Measurements from ENCODE around the gene KCNK2.
"Not testable (repeated sequence)": the region's sequence is repeated elsewhere in the genome, so short reads cannot be mapped to it uniquely, and the experiment has no call there.

The KCNK2 gene

DNA sequence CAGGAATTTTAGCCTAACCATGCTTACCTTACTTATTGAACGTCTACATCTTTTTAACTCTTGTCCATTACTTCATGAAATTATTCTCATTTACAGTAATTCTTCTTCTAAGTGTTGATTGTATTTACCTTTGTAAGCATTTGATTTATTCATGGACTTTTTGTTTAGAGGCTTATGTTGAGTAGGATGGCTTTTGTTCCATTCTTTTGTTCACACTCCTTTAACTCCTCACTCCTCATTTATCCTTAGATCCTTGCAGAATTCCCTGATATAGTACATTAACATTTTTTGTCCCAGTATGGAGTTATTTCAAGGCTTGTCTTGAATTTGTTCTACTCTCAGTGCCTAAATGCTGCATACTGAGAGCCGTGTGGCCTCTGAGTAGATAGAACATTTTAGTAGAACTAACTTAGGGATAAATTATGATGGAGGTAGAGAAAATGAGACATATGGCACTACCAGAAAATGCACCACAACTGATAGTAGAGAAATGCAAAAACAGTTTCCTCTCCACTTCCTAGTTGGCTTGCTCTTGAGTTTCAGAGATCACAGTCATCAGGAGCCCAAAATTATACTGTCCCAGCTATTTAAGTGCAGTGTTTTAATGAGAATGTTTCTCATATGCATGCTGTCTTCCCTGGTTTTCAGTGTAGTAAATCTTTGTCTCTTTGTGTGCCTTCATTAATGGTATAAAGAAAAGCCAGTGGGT lies 69.5 kb downstream of the KCNK2 start:
- DNase-seq (ENCODE audit: low read depth in 3 of 3), result no peak

DNA sequence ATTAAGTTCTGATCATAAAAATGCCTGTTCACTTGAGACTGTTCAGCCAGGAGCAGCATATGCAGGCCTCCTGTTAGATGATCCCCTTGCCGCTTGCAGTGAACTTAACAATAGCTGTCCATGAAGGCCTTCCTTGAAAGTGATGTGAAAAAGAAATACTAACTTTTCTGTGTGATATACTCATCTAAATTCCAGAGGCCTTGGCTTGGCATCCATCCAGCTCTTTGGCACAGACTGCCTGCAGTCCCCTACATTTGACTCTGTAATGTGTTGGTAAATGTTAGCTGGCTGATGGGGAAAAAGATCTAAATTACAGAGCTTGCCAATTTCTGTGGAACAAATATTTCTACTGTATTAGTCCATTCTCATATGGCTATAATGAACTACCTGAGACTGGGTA lies 73.7 kb downstream of the KCNK2 start:
- DNase-seq (ENCODE audit: low read depth in 3 of 3), result no peak

DNA sequence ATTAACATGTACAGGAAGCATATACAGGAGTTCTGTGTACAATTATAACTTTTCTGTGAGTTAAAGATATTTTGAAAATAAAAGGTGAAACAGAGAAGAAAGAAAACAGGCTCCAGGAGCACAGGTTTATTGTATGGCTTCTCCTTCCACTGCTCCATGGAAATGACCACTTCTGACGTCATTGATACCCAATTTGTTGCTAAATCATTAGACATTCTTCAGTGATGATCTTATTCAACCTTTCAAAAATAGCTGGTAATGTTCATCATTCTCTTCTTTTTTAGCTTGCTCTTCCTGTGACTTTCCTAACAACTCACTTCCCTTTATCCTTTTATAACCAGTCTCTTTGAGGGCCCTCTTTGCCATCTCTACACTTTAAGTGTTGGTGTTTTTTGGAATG lies 77.8 kb downstream of the KCNK2 start:
- no peak for DNase-seq (ENCODE audit: low read depth in 3 of 3)

DNA sequence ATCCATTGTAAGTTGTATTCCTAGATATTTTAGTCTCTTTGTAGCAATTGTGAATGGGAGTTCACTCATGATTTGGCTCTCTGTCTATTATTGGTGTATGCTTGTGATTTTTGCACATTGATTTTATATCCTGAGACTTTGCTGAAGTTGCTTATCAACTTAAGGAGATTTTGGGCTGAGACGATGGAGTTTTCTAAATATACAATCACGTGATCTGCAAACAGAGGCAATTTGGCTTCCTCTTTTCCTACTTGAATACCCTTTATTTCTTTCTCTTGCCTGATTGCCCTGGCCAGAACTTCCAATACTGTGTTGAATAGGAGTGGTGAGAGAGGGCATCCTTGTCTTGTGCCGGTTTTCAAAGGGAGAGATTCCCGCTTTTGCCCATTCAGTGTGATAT lies 80.6 kb downstream of the KCNK2 start:
- DNase-seq (ENCODE audit: low read depth in 3 of 3), result not testable (repeated sequence)

DNA sequence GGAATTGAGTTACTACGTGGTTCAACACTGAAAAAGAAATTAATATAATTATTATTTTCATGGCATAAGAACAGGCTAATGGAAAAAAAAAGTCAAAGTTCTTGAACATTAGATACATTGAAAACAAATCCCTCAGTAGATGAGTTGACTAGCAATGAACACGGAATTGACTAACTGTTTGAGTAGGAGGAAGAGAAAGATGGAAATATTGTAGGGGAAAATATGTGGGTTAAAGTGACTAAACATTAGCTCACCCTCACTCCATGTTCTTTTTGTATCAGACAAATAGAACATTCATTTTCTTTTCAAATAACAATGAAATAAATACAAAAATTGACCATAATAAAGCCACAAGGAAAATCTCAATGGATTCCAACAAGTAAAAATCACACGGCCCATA lies 84.3 kb downstream of the KCNK2 start:
- DNase-seq (ENCODE audit: low read depth in 3 of 3), result no peak

DNA sequence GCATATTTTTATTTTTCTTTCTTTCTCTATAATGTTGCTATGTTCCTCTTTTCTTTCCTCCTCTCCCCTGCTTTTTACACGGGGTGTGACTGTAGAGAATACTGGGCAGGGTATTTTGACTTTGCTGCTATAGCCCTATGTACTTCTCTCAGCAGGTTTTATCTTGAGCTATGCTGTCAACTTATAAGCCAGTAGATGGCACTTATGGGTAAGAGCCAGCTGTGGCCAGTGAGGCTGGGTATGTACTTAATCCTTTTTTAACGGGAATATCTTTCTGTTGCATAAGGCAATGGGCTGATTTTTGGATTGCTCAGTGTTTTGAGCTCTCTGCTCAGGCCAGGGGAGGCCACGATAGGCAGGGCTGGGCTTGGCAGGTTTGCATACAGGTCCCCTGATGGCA lies 99.0 kb downstream of the KCNK2 start:
- DNase-seq (ENCODE audit: low read depth in 3 of 3), result no peak

DNA sequence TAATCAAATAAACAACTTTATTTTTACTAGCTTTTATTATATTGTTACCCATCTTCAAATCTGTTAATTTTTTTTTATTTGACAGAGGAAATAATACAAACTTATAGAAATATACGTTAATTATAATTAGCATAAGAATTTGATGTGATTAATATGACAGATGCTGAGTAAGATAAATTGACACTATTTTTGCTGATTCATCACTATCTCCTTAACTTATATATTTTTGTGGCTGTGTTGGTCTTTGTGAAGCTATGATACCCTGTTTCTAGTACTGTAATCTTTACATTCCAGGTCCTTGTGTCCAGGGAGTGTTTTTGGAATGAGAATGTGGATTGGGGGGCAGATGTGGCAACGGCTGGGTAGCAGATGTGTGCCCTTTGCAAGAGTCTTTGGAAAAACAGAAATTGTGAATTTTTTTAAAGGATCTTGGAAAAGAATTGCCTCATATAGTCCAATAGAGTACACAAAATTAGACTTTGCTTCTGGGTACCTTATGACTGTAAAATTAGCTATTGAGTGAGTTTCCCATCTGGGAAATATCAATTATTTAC lies 102.6 kb downstream of the KCNK2 start:
- DNase-seq (ENCODE audit: low read depth in 3 of 3), result no peak

DNA sequence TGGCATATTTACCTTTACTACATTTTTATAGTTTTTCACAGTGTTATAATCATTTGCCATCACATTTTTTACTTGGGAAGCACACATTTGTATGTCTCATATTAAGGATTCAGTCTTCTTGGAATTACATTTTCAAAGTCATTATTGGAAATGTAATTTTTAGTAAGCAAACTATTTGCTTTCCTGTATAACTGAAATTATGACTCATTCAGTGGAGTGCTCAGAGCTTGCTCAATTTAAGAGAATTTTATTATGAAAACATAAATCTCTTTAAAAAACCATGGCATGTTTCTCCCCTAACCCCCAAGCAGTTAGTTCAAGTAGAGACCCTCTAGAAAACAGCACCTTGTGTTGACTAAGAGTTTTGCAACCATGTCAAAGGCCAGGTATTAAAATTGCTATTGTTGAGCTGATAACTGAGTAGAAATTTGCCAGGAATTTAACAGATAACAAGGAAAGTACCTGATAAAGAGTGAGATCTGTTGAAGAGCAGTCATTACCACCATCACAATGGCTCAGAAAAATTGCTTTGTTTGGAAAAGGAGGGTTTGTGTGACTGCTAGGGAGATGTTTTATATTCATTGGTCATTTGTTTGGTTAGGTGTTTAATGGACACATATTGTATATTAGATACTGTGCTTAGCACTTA lies 105.9 kb downstream of the KCNK2 start:
- DNase-seq (ENCODE audit: low read depth in 3 of 3), result no peak

DNA sequence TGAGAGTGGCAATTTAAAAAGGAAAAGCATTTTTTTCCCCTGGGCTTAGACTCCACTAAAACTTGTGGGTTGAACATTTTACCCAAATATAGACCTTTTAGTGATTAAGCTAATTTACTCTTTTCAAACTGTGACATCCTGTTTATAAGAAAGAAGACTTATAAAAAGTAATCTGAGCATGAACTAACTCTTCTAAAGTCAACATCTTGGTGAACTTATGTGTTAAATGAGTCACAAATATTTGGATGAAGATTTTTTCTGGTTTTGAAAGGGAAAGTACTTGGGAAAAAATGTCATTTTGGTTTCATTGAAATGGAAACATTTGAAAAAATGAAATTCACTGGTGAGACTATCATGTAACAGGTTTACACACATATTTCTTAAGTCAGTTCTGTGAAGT lies 109.8 kb downstream of the KCNK2 start:
- no peak for DNase-seq (ENCODE audit: low read depth in 3 of 3)

DNA sequence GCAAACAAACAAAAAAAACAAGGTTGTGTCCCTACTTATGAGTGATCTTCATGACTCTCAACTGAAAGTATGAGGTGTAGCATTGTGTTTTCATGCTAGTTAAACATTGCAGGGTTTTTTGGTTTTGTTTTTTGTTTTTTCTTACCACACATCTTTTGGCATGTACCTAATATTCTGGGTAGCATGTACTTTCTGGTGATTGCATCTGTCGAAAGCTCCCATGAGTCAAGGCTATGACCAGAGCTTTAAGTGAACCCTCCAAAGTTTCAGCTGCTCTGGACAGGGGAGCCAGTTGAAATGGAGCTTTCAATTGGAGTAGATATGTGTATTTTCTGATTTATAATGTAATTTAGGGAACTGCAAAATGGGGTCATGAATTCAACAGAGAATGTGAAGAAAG lies 115.5 kb downstream of the KCNK2 start:
- DNase-seq (ENCODE audit: low read depth in 3 of 3), result no peak

DNA sequence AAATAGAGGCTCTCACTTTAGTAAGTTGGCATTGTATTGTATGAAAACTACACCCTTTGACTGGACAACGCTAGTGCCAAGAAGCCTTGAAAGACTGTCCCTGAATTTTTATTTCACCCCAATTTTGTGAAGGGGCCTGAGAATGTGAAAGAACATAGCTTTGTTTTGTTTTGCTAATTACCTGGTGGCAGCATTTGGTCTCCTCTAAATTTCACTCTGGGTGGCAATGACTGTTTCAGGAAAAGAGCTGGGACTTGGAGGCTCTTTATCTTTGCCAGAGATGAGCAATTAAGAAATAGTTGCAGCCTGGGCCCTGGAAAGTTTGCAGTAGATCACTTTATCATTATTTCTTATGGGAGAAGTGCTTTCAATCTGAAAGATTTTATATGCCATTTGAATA lies 117.6 kb downstream of the KCNK2 start:
- no peak for DNase-seq (ENCODE audit: low read depth in 3 of 3)

DNA sequence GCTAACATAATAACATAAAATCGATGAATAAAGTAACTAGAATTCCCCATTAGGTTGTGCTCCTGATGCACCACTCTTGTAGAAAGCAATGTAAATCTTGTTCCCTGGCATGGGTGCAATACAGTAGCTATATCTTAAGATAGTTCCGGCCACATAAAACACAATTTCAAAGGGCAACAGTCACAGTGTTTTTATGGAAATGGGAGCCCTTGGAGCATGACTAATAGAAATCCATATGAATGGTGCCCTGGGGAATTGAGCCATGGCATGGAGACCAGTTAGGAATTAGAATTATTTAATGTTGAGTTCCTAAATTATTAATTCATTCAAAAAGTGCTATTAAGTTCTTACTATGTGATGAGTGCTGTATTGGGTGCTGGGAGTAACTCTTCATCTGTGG lies 118.7 kb downstream of the KCNK2 start:
- DNase-seq (ENCODE audit: low read depth in 3 of 3), result no peak

DNA sequence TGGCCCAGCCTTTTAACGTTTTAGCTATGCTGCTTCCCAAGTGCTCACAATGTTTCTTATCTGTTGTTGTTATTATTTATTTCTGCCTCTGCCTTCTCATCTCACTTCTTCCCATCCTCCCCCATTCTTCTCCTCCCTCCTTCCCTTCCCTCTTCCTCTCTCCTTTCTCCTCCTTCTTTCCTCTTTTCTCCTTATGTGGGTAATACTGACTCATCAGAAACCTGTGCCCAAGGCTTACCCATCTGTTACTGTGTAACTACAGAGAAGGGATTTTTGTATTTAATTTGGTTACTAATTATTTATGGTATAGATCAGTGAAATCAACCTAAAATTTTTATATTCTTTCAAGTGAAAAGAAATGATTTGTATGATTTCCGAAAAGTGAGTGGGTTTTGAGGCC lies 120.3 kb downstream of the KCNK2 start:
- no peak for DNase-seq (ENCODE audit: low read depth in 3 of 3)

DNA sequence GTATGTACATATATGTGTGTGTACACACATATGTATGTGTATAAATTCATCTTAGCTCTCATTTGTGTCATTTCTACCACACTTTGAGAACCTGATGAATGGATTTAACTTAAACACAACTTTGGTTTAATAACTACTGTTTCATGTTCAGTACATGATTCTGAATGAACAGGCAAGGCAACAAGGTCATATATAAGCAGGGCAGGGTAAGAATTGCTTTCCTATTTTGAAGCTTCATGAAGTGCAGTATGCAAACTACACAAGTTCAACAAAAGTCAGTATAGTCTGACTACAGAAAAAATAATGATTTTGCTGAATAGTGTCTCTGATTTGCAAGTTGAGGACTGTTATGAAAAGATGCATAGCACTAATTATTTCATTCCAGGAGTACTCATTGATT lies 127.6 kb downstream of the KCNK2 start:
- no peak for DNase-seq (ENCODE audit: low read depth in 3 of 3)

DNA sequence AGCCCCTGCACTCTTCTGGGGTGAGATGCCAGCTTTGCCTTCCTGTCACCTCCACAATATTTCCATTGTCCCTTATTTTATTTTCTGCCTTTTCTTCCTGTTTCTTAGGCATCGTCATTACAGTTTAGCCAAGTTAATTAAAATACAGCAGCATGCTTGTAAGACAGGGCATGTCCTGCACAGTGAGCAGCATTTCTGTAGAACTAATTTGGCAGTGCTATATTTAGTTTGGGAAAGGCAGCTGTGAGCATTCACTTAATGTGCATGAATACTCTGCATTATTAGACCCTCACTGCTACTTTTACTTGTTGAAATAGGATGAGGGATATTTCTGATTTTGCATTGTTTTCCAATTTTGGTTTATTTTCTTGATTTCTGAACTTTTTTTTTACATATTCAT lies 133.3 kb downstream of the KCNK2 start:
- DNase-seq (ENCODE audit: low read depth in 3 of 3), result no peak

DNA sequence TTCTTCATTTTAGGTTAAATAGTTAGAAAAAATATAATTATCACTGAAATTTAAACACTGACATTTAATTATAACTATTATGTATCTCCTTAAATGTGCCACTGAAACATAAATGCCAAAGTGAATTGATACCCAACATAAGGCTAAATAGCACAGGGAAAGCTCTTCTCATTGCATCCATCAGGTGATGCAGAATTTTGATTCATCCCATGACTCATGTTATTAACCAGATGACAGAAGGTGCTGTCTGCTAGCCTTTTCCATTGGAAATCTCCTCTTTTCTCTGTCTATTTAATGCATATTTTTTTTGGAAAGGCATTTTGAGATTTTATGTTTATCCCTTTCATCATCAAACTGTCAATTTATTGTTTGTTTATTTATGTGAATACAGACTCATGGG lies 136.8 kb downstream of the KCNK2 start:
- no peak for DNase-seq (ENCODE audit: low read depth in 3 of 3)

DNA sequence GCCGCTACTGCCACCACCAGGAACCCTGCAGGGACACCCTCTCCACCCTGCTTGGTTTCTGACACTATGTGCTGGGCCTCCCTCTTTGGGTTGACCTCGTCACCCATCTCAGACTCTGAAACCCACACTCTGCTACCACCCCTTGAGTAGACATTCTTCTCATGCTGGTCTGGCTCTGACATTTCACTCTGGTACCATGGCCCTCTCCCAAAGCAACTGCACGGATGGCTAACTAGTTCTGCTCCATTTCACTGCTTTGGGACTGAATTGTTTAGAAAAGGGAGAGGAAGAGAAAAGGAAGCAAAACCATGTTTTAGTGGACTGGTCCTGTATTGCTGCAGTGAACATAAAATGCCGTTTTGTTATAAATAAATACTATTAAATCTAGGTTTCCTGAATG lies 137.8 kb downstream of the KCNK2 start:
- no peak for DNase-seq (ENCODE audit: low read depth in 3 of 3)

DNA sequence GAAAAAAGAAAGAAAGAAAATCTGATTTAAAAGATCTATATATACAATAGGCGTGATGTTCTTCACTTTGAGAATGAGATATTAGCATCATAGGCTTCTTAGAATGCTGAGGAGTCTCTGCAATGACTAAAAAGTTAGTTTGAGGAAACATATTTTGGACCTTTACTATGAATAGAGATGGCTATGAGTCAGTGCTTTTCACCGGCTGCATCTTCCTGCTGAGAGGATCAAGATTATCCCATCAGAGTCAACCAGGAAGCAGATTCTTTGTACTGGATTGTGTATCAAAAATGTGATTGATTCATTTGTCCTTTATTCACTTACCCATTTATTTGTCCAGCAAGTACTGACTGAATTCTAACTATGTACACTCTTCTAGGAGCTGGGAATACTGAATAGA lies 144.2 kb downstream of the KCNK2 start:
- no peak for DNase-seq (ENCODE audit: low read depth in 3 of 3)

DNA sequence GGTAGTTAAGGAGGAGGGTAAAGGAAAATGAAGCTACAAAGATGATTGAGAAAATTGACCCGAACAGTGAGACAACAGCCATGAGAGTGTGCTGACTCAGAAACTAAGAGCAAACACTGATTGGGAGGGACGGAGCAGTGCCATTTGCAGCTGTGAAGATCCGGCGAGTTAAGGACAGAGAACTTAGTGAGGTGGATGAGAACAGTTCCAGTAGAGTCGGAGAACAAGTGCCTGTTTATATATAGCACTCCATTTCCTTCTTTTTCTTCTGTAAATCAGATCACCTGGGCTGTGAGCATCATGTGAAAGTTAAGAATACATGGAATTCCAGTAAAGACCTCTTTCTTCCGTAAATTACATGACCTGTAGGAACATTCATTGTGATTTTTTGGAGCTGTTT lies 145.7 kb downstream of the KCNK2 start:
- DNase-seq (ENCODE audit: low read depth in 3 of 3), result no peak

DNA sequence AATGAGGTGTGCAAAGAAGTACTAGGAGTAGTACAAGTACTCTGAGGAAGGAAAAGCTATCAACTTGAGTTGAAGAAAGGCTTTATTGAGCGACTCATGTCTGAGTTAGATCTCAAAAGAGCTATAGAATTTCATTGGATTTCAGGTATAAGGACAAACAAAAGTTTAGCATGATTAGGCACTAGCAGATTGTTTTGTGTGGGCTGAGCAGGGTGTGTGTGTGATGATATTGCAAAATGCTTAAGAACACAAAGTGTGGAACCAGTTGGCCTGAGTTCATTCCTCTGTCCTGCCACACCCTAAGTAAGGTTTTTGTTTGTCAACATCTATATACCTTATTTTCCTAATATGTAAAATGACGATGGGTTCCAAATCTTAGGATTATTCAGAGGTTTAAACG lies 158.9 kb downstream of the KCNK2 start:
- no peak for DNase-seq (ENCODE audit: low read depth in 3 of 3)

DNA sequence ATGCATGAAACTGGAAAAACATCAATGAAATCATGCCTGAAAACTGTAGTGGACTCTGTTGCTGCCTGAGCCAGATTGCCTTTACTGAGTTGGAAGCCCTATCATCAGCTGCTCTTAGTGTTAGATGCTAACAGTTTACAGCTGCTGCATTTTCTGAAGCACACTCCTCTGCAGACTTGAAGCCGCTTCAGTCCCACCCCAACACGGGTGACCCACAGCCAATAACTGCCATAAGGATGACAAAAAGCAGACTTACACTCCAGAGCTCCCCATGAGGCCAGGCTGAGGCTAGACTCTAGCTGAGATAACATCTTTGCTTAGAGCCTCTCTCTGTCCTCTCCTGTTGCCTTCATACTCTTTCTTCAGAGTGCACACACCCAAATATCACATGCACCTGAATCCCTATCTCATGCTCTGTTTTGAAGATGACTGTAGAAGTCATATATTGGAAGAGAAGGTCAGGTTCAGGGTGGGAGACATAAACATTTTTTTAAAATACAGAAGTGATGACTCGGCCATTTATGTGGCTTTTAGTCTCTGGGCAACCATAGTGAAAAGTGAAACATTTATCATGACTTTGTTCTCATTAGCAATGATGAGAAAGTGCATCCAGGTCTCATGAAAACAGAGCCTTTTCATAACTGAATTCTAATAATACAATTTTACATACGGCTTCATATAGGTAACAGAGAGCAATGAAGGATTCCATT lies 161.0 kb downstream of the KCNK2 start:
- no peak for DNase-seq (ENCODE audit: low read depth in 3 of 3)

DNA sequence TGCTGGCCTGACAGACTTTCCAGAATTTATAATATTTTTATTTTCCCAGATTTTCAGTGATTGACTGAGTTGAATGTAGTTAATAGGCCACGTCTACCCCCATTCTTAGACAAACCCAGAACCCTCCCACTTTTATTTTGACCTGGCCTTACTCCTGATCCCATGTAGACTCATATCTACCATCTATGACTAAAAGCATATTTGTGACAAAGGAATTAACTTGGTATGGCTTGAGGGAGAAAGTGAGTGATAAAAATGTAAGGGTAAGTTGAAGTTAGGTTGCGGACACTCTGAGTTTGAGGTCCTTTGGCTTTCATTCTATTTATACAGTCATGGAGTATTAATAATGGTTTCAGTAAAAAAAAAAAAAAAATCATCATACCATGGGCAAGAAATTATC lies 168.4 kb downstream of the KCNK2 start:
- DNase-seq (ENCODE audit: low read depth in 3 of 3), result no peak

DNA sequence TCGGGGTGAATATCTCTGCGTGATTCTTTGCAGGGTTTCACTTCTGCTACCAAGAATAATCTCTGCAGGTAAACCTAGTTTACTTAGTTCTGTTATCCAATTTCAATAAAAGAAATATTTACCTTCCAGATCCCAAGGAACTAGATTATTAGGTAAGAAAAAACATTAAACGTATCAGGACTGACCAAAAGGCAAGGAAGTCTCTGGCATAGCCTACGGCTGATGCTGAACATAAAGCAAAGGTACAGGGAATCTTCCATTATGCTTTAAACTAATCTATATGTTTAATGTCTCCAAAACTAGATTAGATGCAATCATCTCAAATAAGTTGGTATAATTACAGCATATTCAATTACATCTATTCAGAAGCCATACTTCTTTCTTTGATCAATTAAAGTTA lies 168.9 kb downstream of the KCNK2 start:
- no peak for DNase-seq (ENCODE audit: low read depth in 3 of 3)

All from stimulated activated CD4-positive, alpha-beta T cell treated with anti-CD3 and anti-CD28 coated beads, TNF-alpha, amount 100 ng/mL, for 48 hours (primary cell).